Mesendoderm (in vitro differentiated cells): ENCODE data around the gene VIM.

Source experiments
- DNase-seq: peaks from one replicate; pipeline ENCODE4 v3.0.0; 2013
- H2AK5ac ChIP-seq: 2 replicates; pipeline ENCODE4 v1.6.1; 2013; ENCODE audit warnings: low read length, inconsistent platforms
- H2BK120ac ChIP-seq: 2 replicates; pipeline ENCODE4 v1.6.1; 2013; ENCODE audit warnings: low read depth, mild to moderate bottlenecking, low read length, moderate library complexity, mixed read lengths
- H2BK15ac ChIP-seq: replicated peaks from 2 replicates; pipeline ENCODE4 v1.6.1; 2013; ENCODE audit warnings: low read depth, mild to moderate bottlenecking, moderate library complexity
- H2BK5ac ChIP-seq: 2 replicates; pipeline ENCODE4 v1.6.1; 2013; ENCODE audit warnings: low read length, inconsistent platforms
- H3K18ac ChIP-seq: 2 replicates; pipeline ENCODE4 v1.6.1; 2013; ENCODE audit warnings: mild to moderate bottlenecking, low read length, mixed read lengths
- H3K23ac ChIP-seq: one replicate; pipeline ENCODE4 v1.6.1; 2013; ENCODE audit warnings: low read length
- H3K27ac ChIP-seq: 2 replicates; pipeline ENCODE4 v1.5.1; 2013; ENCODE audit warnings: low read depth, mild to moderate bottlenecking, inconsistent platforms, low read length, moderate library complexity
- H3K27me3 ChIP-seq: 2 replicates; pipeline ENCODE4 v1.6.1; 2013; ENCODE audit warnings: low read length, control low read depth, mild to moderate bottlenecking, inconsistent platforms; ENCODE audit not compliant: insufficient read depth, poor library complexity
- H3K36me3 ChIP-seq: 2 replicates; pipeline ENCODE4 v1.6.1; 2013; ENCODE audit warnings: low read length, inconsistent platforms; ENCODE audit not compliant: control insufficient read depth, insufficient read depth
- H3K4ac ChIP-seq: one replicate; pipeline ENCODE4 v1.6.1; 2013; ENCODE audit warnings: low read depth, mild to moderate bottlenecking, low read length, moderate library complexity
- H3K4me1 ChIP-seq: 2 replicates; pipeline ENCODE4 v1.6.1; 2013; ENCODE audit warnings: low read depth, low read length, inconsistent platforms; ENCODE audit not compliant: control insufficient read depth
- H3K4me2 ChIP-seq: 2 replicates; pipeline ENCODE4 v1.6.1; 2013; ENCODE audit warnings: low read length
- H3K4me3 ChIP-seq: 2 replicates; pipeline ENCODE4 v1.5.1; 2013; ENCODE audit warnings: mild to moderate bottlenecking, low read length
- H3K56ac ChIP-seq: one replicate; pipeline ENCODE4 v1.6.1; 2013; ENCODE audit warnings: low read length
- H3K79me1 ChIP-seq: 2 replicates; pipeline ENCODE4 v1.6.1; 2013; ENCODE audit warnings: low read length, inconsistent platforms
- H3K79me2 ChIP-seq: 2 replicates; pipeline ENCODE4 v1.6.1; 2013; ENCODE audit warnings: mild to moderate bottlenecking, low read length; ENCODE audit not compliant: control insufficient read depth, insufficient read depth
- H3K9ac ChIP-seq: 2 replicates; pipeline ENCODE4 v1.6.1; 2013; ENCODE audit warnings: low read length, inconsistent platforms
- H4K5ac ChIP-seq: one replicate; pipeline ENCODE4 v1.6.1; 2013; ENCODE audit warnings: low read length
- H4K8ac ChIP-seq: one replicate; pipeline ENCODE4 v1.6.1; 2013; ENCODE audit warnings: low read depth, mild to moderate bottlenecking, control low read depth, low read length, moderate library complexity
- WGBS: extraction: QIAGEN DNeasy Blood & Tissue Kit; methylation state at CpG from one replicate; pipeline ENCODE4 v1.1.7; 2013; ENCODE audit warnings: low lambda C conversion rate, missing lambda C conversion rate; ENCODE audit not compliant: insufficient coverage; ENCODE audit errors: extremely low coverage; 5-methylcytosine and 5-hydroxymethylcytosine counted together

VIM gene

DNA sequence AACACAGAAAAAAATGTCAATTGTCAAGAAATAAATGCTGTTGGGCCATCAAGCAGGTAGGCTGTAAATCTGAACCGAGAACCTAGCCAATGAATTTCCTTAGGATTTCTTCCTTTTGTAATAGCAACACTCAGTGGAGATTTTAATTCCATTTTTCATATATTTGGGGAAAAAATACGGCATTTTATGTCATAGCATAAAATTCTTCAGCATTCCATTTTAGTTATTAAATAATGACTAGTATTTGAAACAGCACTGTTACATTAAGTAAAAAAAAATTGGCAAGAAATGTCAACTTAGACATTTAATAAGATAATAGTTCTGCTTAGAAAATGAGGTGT, 12.3 kb upstream of the VIM start:
- no peak overlapping the region for H3K23ac ChIP-seq
- H4K5ac ChIP-seq = no peak overlapping the region
- H3K56ac ChIP-seq = no peak overlapping the region
- H3K4ac ChIP-seq = no peak overlapping the region
- no peak for DNase-seq
- H4K8ac ChIP-seq = no peak overlapping the region
- H3K27ac ChIP-seq = no peak overlapping the region
- H3K4me2 ChIP-seq = no peak overlapping the region
- H2BK120ac ChIP-seq = no peak overlapping the region
- no peaks in the 10 kb centered on the region for H3K79me2 ChIP-seq
- H3K18ac ChIP-seq = no peak overlapping the region
- no peak overlapping the region for H2AK5ac ChIP-seq
- peaks cover 4% of the 10 kb centered on the region for H3K4me1 ChIP-seq
- WGBS = no CpG with 5 or more reads among the region's 2 CpGs
- H2BK15ac ChIP-seq = no peak overlapping the region
- no peaks in the 10 kb centered on the region for H3K36me3 ChIP-seq
- no peak overlapping the region for H3K9ac ChIP-seq
- H2BK5ac ChIP-seq = no peak overlapping the region
- H3K79me1 ChIP-seq = no peaks in the 10 kb centered on the region
- H3K4me3 ChIP-seq = no peak overlapping the region
- H3K27me3 ChIP-seq = no peaks in the 10 kb centered on the region

- DNase-seq = peak; percentile 74
- Histone ChIP-seq H3K79me2 (no peaks in the 10 kb centered on the region), H3K27ac (peak overlapping the region; percentile 12), H3K4me3 (no peak overlapping the region), H4K5ac (no peak overlapping the region), H3K56ac (peak overlapping the region; percentile 67), H3K4me2 (no peak overlapping the region), H3K4me1 (peaks cover 4% of the 10 kb centered on the region), H3K9ac (no peak overlapping the region), H3K36me3 (no peaks in the 10 kb centered on the region), H2AK5ac (no peak overlapping the region), H2BK5ac (no peak overlapping the region), H3K79me1 (no peaks in the 10 kb centered on the region), H4K8ac (no peak overlapping the region), H3K4ac (no peak overlapping the region), H2BK15ac (no peak overlapping the region), H2BK120ac (no peak overlapping the region), H3K23ac (no peak overlapping the region), H3K18ac (peak overlapping the region; percentile 39), H3K27me3 (no peaks in the 10 kb centered on the region)
- no CpG with 5 or more reads among the region's 5 CpGs for WGBS
Observed at GRCh38 chr10:17216217-17216900, 11.7 kb upstream of the VIM start.

DNA sequence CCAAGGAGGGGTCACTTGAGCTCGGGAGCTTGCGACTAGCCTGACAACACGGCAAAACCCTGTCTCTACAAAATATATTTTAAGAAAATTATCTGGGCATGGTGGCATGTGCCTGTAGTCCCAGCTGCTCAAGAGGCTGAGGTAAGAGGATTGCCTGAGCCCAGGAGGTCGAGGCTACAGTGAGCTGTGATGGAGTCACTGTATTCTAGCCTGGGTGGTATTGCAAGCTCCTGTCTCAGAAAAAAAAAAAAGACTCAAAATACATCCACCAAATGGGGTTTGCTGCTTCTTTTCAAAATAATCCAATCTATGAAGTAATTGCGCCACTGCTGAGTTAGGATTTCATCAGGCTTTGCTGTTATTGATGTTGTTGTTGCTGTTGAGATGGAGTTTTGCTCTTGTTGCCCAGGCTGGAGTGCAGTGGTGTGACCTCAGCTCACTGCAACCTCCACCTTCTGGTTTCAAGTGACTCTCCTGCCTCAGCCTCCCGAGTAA, 11.1 kb upstream of the VIM start:
- H2AK5ac ChIP-seq = no peak overlapping the region
- H3K79me2 ChIP-seq = no peaks in the 10 kb centered on the region
- H4K8ac ChIP-seq = no peak overlapping the region
- H2BK120ac ChIP-seq = no peak overlapping the region
- H3K79me1 ChIP-seq = no peaks in the 10 kb centered on the region
- peak overlapping the region; percentile 67 for H3K56ac ChIP-seq
- WGBS = no CpG with 5 or more reads among the region's 6 CpGs
- no peak overlapping the region for H2BK15ac ChIP-seq
- no peak overlapping the region for H2BK5ac ChIP-seq
- H3K4me3 ChIP-seq = no peak overlapping the region
- peak overlapping the region; percentile 12 for H3K27ac ChIP-seq
- no peak overlapping the region for H3K4ac ChIP-seq
- no peak for DNase-seq
- no peak overlapping the region for H3K9ac ChIP-seq
- H3K23ac ChIP-seq = no peak overlapping the region
- H3K27me3 ChIP-seq = no peaks in the 10 kb centered on the region
- no peak overlapping the region for H3K4me2 ChIP-seq
- H3K36me3 ChIP-seq = no peaks in the 10 kb centered on the region
- H4K5ac ChIP-seq = no peak overlapping the region
- H3K18ac ChIP-seq = peak overlapping the region; percentile 39
- peaks cover 4% of the 10 kb centered on the region for H3K4me1 ChIP-seq

GRCh38 chr10:17217631-17218232, 10.3 kb upstream of the VIM start:
- Histone ChIP-seq H3K18ac (no peak overlapping the region), H3K27me3 (no peaks in the 10 kb centered on the region), H3K56ac (no peak overlapping the region), H3K9ac (no peak overlapping the region), H3K36me3 (no peaks in the 10 kb centered on the region), H4K8ac (no peak overlapping the region), H3K23ac (no peak overlapping the region), H2AK5ac (no peak overlapping the region), H3K4me2 (no peak overlapping the region), H4K5ac (no peak overlapping the region), H3K4ac (no peak overlapping the region), H3K79me1 (no peaks in the 10 kb centered on the region), H3K4me1 (peaks cover 4% of the 10 kb centered on the region), H3K27ac (no peak overlapping the region), H2BK120ac (no peak overlapping the region), H3K4me3 (no peak overlapping the region), H2BK5ac (no peak overlapping the region), H3K79me2 (no peaks in the 10 kb centered on the region), H2BK15ac (no peak overlapping the region)
- no peak for DNase-seq
- WGBS = no CpG with 5 or more reads among the region's 1 CpG

- Histone ChIP-seq H3K4ac (no peak overlapping the region), H4K5ac (no peak overlapping the region), H2BK5ac (no peak overlapping the region), H3K36me3 (no peaks in the 10 kb centered on the region), H3K79me1 (no peaks in the 10 kb centered on the region), H3K9ac (no peak overlapping the region), H3K23ac (no peak overlapping the region), H3K4me1 (peaks cover 4% of the 10 kb centered on the region), H3K18ac (no peak overlapping the region), H3K4me2 (no peak overlapping the region), H2BK15ac (no peak overlapping the region), H4K8ac (no peak overlapping the region), H3K4me3 (no peak overlapping the region), H3K56ac (no peak overlapping the region), H2AK5ac (no peak overlapping the region), H3K79me2 (no peaks in the 10 kb centered on the region), H3K27ac (no peak overlapping the region), H2BK120ac (no peak overlapping the region), H3K27me3 (no peaks in the 10 kb centered on the region)
- DNase-seq = no peak
- no CpG with 5 or more reads among the region's 2 CpGs for WGBS
Observed at GRCh38 chr10:17219024-17219423, 9.0 kb upstream of the VIM start.
